NCI-H2081 treated with DMSO at 0.1 percent for 48 hours (cell line): Measurements from ENCODE around the gene NR4A1.

Experiments used
- DNase-seq: peaks from one replicate; lab custom pipeline; 2025; lab: John Stamatoyannopoulos, UW

Gene NR4A1

GRCh38 chr12:52079576-52080402 lies 28.5 kb downstream of the NR4A1 start, which contains the start of gene SMIM41:
TSS of gene SMIM41 (plus strand) at chr12:52079704. CDS start at chr12:52079780, 76 bp downstream.
- no peak for DNase-seq

- no peak for DNase-seq
Observed at GRCh38 chr12:52080403-52081251, 29.4 kb downstream of the NR4A1 start.

GRCh38 chr12:52081263-52081733 lies 30.1 kb downstream of the NR4A1 start:
- peak; percentile 72 for DNase-seq

GRCh38 chr12:52082026-52082668 lies 30.9 kb downstream of the NR4A1 start:
- no peak for DNase-seq

- DNase-seq = no peak
Observed at GRCh38 chr12:52082669-52082987, 31.4 kb downstream of the NR4A1 start.

- no peak for DNase-seq
Observed at GRCh38 chr12:52082988-52083637, 31.9 kb downstream of the NR4A1 start.

- no peak for DNase-seq
Observed at GRCh38 chr12:52083638-52083996, 32.4 kb downstream of the NR4A1 start.

GRCh38 chr12:52084491-52085231 lies 33.4 kb downstream of the NR4A1 start:
- no peak for DNase-seq

GRCh38 chr12:52085682-52086180 lies 34.5 kb downstream of the NR4A1 start:
- DNase-seq = no peak

GRCh38 chr12:52086366-52086765 lies 35.1 kb downstream of the NR4A1 start:
- DNase-seq = no peak

- no peak for DNase-seq
Observed at GRCh38 chr12:52086944-52087835, 35.9 kb downstream of the NR4A1 start.

- DNase-seq = no peak
Observed at GRCh38 chr12:52087961-52088820, 36.9 kb downstream of the NR4A1 start.

- DNase-seq = no peak
Observed at GRCh38 chr12:52089491-52089890, 38.2 kb downstream of the NR4A1 start.

- DNase-seq = no peak
Observed at GRCh38 chr12:52090291-52090690, 39.0 kb downstream of the NR4A1 start.

GRCh38 chr12:52091061-52091460 lies 39.8 kb downstream of the NR4A1 start:
- no peak for DNase-seq

GRCh38 chr12:52091869-52092268 lies 40.6 kb downstream of the NR4A1 start:
- no peak for DNase-seq

- DNase-seq = no peak
Observed at GRCh38 chr12:52093346-52093745, 42.1 kb downstream of the NR4A1 start.

- no peak for DNase-seq
Observed at GRCh38 chr12:52096332-52097044, 45.2 kb downstream of the NR4A1 start.
